GM12875 (cell line): ENCODE data around the gene SYTL2.

ENCODE experiments used
- H3K4me3 ChIP-seq: one replicate; pipeline ENCODE4 v1.5.1; 2011; ENCODE audit warnings: low read depth, low read length, control low read depth
- CTCF ChIP-seq: IDR thresholded peaks from 2 replicates; pipeline ENCODE4 v1.5.1; 2011; ENCODE audit warnings: low read depth, mild to moderate bottlenecking, control low read depth, inconsistent platforms, low read length, moderate library complexity, borderline replicate concordance; ENCODE audit not compliant: insufficient read depth

Gene SYTL2

GRCh38 chr11:85704967-85705366 lies 106.0 kb downstream of the SYTL2 start:
- no peak for TF ChIP-seq CTCF
- H3K4me3 ChIP-seq = no peak overlapping the region

- TF ChIP-seq CTCF = no peak
- H3K4me3 ChIP-seq = no peak overlapping the region
Observed at GRCh38 chr11:85699957-85700741, 110.8 kb downstream of the SYTL2 start.

- H3K4me3 ChIP-seq = no peak overlapping the region
- TF ChIP-seq CTCF = no peak
Observed at GRCh38 chr11:85698195-85698594, 112.7 kb downstream of the SYTL2 start.

- H3K4me3 ChIP-seq = no peak overlapping the region
- no peak for TF ChIP-seq CTCF
Observed at GRCh38 chr11:85697747-85698146, 113.2 kb downstream of the SYTL2 start.

GRCh38 chr11:85695546-85695945 lies 115.4 kb downstream of the SYTL2 start:
- TF ChIP-seq CTCF = no peak
- H3K4me3 ChIP-seq = no peak overlapping the region

- TF ChIP-seq CTCF = peak; percentile 13; the same call in 1 of the 2 replicates
- no peak overlapping the region for H3K4me3 ChIP-seq
Observed at GRCh38 chr11:85694385-85694980, 116.5 kb downstream of the SYTL2 start.
